Neural cell (in vitro differentiated cells): ENCODE data around the gene FAM72A. TPM values are rescaled to one million over a fixed set of nuclear protein-coding genes. Genes with fewer than 3 reads are reported as not detected.
A peak's percentile ranks its signal among the peaks of the same experiment; 100 is the strongest.
"Not testable (repeated sequence)": the region's sequence is repeated elsewhere in the genome, so short reads cannot be mapped to it uniquely, and the experiment has no call there.

Experiments used
- H2AFZ ChIP-seq: fragments of 200-600, 300-800 bp; sonication (generic), shearing (Covaris generic); 2 replicates; pipeline ENCODE4 v1.6.0; 2014; ENCODE audit warnings: low read depth, mild to moderate bottlenecking, antibody characterized with exemption, low read length, moderate library complexity
- H3F3A ChIP-seq: fragments of 200-600 bp; shearing (Covaris generic); 2 replicates; pipeline ENCODE4 v1.6.1; 2016; ENCODE audit warnings: mild to moderate bottlenecking, moderate library complexity, mixed read lengths, antibody characterized with exemption, low read length; ENCODE audit not compliant: insufficient read depth, poor library complexity, severe bottlenecking
- H3K27ac ChIP-seq: fragments of 200-600, 300-800 bp; sonication (generic), shearing (Covaris generic); 2 replicates; pipeline ENCODE4 v1.5.1; 2014; ENCODE audit warnings: mild to moderate bottlenecking, low read length, moderate library complexity
- H3K27me3 ChIP-seq: fragments of 300-800, 200-600 bp; sonication (generic), shearing (Covaris generic); 2 replicates; pipeline ENCODE4 v1.6.0; 2014; ENCODE audit warnings: mild to moderate bottlenecking, low read depth, low read length, moderate library complexity; ENCODE audit not compliant: insufficient read depth
- H3K36me3 ChIP-seq: fragments of 300-800, 200-600 bp; sonication (generic), shearing (Covaris generic); 2 replicates; pipeline ENCODE4 v1.5.1; 2014; ENCODE audit warnings: mild to moderate bottlenecking, antibody characterized with exemption, low read length, moderate library complexity; ENCODE audit not compliant: insufficient read depth
- H3K4me2 ChIP-seq: fragments of 300-800, 200-600 bp; sonication (generic), shearing (Covaris generic); 2 replicates; pipeline ENCODE4 v1.6.0; 2014; ENCODE audit warnings: mild to moderate bottlenecking, low read length
- H3K4me3 ChIP-seq: fragments of 300-800, 200-600 bp; sonication (generic), shearing (Covaris generic); 2 replicates; pipeline ENCODE4 v1.5.1; 2014; ENCODE audit warnings: mild to moderate bottlenecking, low read length, moderate library complexity
- H3K79me2 ChIP-seq: fragments of 200-600 bp; shearing (Covaris generic); replicated peaks from 2 replicates; pipeline ENCODE4 v1.6.0; 2014; ENCODE audit warnings: mild to moderate bottlenecking, low read length, moderate library complexity; ENCODE audit not compliant: insufficient read depth
- H3K9ac ChIP-seq: fragments of 300-800, 200-600 bp; sonication (generic), shearing (Covaris generic); 2 replicates; pipeline ENCODE4 v1.6.1; 2016; ENCODE audit warnings: mild to moderate bottlenecking, low read length, mixed read lengths
- H3K9me2 ChIP-seq: fragments of 200-600 bp; shearing (Covaris generic); 2 replicates; pipeline ENCODE4 v1.6.1; 2016; ENCODE audit warnings: mild to moderate bottlenecking, low read length, mixed read lengths; ENCODE audit not compliant: insufficient read depth
- H3K9me3 ChIP-seq: fragments of 200-600, 300-800 bp; sonication (generic), shearing (Covaris generic); 2 replicates; pipeline ENCODE4 v1.6.1; 2016; ENCODE audit warnings: mild to moderate bottlenecking, mixed run types, low read length, moderate library complexity, mixed read lengths
- H4K20me1 ChIP-seq: fragments of 200-600 bp; shearing (Covaris generic); 2 replicates; pipeline ENCODE4 v1.6.1; 2016; ENCODE audit warnings: mild to moderate bottlenecking, mixed run types; ENCODE audit not compliant: insufficient read depth
- POLR2AphosphoS5 ChIP-seq: IDR thresholded peaks from 2 replicates; pipeline ENCODE4 v1.6.1; 2012
- polyA plus RNA-seq: library from polyadenylated mRNA; depleted of rRNA; stranded (reverse); fragments of >200 nt; gene quantifications from 2 replicates; pipeline ENCODE4 v1.2.3, GENCODE V29; 2014

Gene FAM72A
- polyA plus RNA-seq, 1 donor from 2014 or later: 2.2 TPM

DNA sequence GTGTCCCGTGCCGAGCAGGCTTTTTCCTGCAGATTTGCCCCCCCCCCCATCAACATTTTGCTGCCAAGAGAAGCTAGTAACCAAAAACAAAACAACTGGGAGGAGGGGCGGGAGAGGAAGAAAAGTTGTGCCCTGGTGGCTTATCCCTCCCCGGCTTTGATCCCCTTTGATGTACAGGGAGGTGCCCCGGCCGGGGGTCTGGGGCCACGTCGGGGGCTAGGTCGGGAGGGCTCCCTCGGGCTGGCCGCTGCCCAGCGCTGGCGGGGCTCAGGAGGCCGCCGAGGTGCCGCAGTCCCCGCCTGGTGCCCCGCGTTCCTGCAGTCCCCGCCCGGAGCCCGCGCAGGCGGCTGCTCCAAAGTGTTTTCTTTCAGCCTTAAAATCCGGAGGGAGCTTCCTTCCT, 2.2 kb upstream of the FAM72A start:
- H4K20me1 ChIP-seq, H3K79me2 ChIP-seq, H3K4me2 ChIP-seq, H3K9me2 ChIP-seq, H3K27me3 ChIP-seq, H3F3A ChIP-seq, H3K9me3 ChIP-seq, H3K27ac ChIP-seq, H2AFZ ChIP-seq, H3K36me3 ChIP-seq: not testable (repeated sequence)
- Histone ChIP-seq H3K9ac (peak overlapping the region; percentile 44), H3K4me3 (peak overlapping the region; percentile 58)

DNA sequence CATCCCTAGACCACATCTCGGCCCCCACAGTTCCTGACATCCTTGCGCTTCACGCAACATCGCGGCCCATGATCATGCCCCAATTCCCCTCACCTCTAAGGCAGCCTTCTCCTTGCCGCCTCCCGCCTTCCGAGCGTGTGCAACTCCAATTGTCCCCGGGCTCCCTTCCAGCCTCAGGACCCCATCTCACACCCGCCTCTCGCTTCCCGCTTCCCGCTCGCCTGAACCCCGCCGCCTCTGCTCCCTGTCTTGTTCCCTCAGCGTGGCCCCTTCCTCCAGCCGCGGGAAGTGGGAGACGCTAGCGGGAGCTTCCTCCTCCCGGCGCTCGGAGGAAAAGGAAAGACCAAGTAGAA, 1.5 kb upstream of the FAM72A start:
- not testable (repeated sequence) for H2AFZ ChIP-seq, H3K9me3 ChIP-seq, H3K27me3 ChIP-seq, H3K4me2 ChIP-seq, H3K9me2 ChIP-seq, H3F3A ChIP-seq, H3K27ac ChIP-seq, H3K9ac ChIP-seq, H3K36me3 ChIP-seq, H3K79me2 ChIP-seq, H4K20me1 ChIP-seq
- H3K4me3 ChIP-seq: peak overlapping the region; percentile 52

DNA sequence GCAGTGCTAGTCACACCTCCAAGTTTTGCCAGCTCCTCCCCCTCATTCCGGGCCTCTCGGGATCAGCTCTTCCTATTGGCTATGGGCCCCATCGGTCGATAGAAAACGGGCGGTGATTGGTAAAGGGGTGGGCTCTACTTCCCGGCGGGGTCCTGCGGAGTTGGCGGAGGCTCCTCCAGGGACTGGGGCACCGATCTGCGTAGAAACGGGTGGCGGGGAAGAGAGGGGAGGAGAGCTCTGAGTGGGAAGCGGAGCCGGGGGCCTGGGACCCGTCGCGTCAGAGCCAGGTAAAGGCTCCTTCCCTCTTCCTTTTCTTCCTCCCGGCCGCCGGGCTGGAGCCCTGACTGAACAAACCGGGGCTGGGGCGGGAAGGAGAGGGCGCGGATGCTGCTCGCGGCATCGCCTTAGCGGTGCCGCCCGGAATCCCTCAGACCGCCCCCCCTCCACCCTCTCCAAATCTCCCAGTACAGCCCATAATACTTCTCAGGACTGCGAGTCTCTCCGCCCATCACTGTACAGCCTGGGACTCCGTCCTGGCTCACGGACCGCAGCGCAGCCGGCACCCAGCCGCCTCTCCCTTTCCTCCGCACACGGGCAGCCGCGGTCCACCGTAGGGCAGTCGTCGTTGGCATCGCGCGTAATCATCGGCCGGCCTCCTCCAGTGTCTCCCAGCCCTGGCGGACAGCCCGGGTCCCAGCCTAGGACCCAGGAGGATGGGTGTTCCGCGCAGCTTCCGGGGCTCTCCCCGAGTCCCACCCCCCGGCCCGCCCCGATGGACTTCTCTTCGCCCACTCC, 922 bp upstream of the FAM72A start, which contains the start of gene SRGAP2:
SRGAP2 (plus strand) TSS at position 178 of the 795 bp plus-strand sequence. CDS start 2,430 bp downstream, outside the sequence.
- Histone ChIP-seq H3K9ac (peak within 1 kb of the TSS; percentile 54), H3K27ac (peak within 1 kb of the TSS; percentile 60), H3K4me3 (peak within 1 kb of the TSS; percentile 58)
- not testable (repeated sequence) for H3K9me2 ChIP-seq, H3K27me3 ChIP-seq, H3K79me2 ChIP-seq, H3K36me3 ChIP-seq, H3K9me3 ChIP-seq, H3K4me2 ChIP-seq, H4K20me1 ChIP-seq, H2AFZ ChIP-seq, H3F3A ChIP-seq
- peak; percentile 28 for TF ChIP-seq POLR2AphosphoS5

DNA sequence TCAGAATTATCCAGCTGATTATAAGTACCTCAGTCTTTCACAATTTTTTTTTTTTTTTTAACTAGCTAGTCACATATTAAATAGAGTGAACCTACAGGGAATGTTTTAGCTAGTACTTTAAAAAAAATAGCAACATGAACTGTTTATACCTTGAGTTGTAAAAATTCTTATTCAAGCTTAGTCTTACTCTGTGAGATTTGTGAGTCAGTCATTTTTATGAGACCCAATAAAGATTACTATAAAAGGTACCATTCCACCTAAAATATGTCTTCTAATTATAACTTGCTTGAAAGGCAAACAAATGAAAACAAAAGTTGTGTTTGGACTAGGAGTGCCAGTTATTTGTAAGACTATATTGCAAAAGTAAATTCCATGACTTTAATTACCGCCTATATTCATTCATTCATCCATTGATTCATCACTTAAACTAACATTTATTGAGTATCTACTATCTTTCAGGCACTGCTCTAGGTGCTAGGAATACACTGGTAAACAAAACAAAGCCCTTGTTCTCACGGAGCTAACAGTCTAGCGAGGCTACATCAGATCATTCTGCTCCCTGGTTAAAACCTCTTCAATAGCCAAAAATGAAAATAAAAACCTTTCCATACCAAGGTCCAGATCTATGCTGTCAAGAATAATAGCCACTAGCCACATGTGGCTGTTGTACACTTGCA, 5.8 kb downstream of the FAM72A start:
- not testable (repeated sequence) for H4K20me1 ChIP-seq, H2AFZ ChIP-seq, H3K4me3 ChIP-seq, H3K9ac ChIP-seq, H3K79me2 ChIP-seq, H3K9me2 ChIP-seq, H3F3A ChIP-seq, H3K36me3 ChIP-seq, H3K27ac ChIP-seq, H3K9me3 ChIP-seq, H3K4me2 ChIP-seq, H3K27me3 ChIP-seq

DNA sequence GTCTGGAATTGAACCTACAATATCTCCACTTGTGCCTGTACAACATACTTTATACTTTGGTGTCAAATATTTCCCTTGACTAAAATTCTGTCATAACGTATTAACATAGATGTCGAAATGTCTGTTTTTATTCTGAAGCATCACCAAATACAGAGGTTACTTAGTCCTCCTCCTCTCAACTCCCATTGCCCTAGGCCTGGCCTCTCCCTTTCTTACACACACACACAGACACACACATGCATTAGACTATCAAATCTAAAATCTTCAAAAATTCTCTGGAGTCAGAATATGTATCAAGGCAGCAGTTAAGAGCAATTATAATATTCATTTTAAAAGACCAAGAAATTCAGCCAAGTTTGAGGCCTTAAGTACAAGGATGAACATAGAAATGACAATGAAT, 7.5 kb downstream of the FAM72A start:
- H3K27me3 ChIP-seq, H3K4me3 ChIP-seq, H3K9me3 ChIP-seq, H3F3A ChIP-seq, H3K9ac ChIP-seq, H3K9me2 ChIP-seq, H3K36me3 ChIP-seq, H3K79me2 ChIP-seq, H2AFZ ChIP-seq, H3K27ac ChIP-seq, H3K4me2 ChIP-seq, H4K20me1 ChIP-seq: not testable (repeated sequence)

DNA sequence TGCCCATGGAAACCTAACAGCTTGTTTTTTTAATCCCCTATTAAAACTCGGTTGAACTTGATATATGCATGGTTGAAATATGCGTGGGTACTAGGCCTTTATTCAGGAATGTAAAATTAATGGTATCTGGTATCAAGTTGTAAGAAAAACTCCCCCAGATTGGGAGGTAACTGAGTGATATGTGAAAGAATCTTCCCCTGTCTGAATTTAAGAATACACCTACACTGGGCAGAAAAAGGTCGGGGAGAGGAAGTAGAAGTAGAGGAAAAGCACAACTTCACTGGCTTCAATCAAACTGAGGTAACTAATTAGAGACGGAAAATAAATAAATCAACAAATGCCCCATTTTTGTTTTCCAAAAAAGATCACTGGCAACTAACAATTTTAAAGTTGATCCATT, 15.8 kb downstream of the FAM72A start:
- not testable (repeated sequence) for H3K9me2 ChIP-seq, H3K9ac ChIP-seq, H2AFZ ChIP-seq

DNA sequence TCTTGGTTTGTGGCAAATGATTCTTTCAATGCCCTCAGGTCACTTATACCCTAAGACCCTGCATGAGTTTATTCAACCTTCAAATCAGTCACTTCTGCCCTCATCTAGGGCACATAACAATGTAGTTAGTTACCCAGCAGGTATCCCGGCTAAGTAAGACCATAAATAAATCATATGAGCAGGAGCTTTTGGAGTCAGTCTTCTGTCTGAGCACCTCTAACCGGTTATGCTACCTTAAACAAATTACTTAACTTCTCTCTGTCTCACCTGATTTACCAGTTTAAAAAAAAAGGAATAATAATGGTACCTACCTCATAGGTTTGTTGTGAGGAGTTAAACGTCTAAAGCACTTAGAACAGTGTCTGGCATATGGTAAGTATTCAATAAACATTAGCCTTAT, 16.9 kb downstream of the FAM72A start:
- H3K36me3 ChIP-seq, H4K20me1 ChIP-seq, H3F3A ChIP-seq, H3K4me3 ChIP-seq, H3K9ac ChIP-seq, H3K79me2 ChIP-seq, H3K4me2 ChIP-seq, H3K9me3 ChIP-seq, H3K9me2 ChIP-seq, H2AFZ ChIP-seq, H3K27me3 ChIP-seq, H3K27ac ChIP-seq: not testable (repeated sequence)

More for the DNA sequence above, 15.8 kb downstream of the FAM72A start:
- not testable (repeated sequence) for H3K27me3 ChIP-seq, H3K4me3 ChIP-seq, H3K79me2 ChIP-seq, H3K4me2 ChIP-seq, H4K20me1 ChIP-seq, H3K9me3 ChIP-seq, H3K27ac ChIP-seq, H3K36me3 ChIP-seq, H3F3A ChIP-seq

DNA sequence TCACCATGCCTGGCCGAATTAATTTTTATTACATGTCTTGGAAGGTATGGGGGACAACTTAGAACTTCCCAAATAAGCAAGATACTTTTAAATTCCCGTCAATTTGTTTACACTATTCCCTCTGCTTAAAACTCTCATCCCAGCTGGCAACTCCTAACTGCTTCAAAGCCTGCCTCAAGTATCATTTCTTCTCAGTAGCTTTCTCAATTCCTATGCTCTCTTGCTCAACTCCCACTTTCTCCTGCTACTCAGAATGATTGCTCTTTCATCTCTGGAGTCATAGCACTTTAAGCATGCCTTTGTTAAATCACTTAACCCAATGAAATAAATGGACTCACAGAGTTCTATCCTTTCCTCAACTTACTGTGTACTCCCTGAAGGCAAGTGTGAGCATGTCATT, 18.9 kb downstream of the FAM72A start:
- H4K20me1 ChIP-seq, H3K27ac ChIP-seq, H3K4me3 ChIP-seq, H3K4me2 ChIP-seq, H3K9me3 ChIP-seq, H3F3A ChIP-seq, H3K36me3 ChIP-seq, H2AFZ ChIP-seq, H3K9me2 ChIP-seq, H3K27me3 ChIP-seq, H3K9ac ChIP-seq, H3K79me2 ChIP-seq: not testable (repeated sequence)
